ENCODE measurements around the gene MOGAT1. TPM values are rescaled to one million over a fixed set of nuclear protein-coding genes. Genes with fewer than 3 reads are reported as not detected.
A peak's percentile ranks its signal among the peaks of the same experiment; 100 is the strongest.

Gene MOGAT1
- total and polyA plus RNA-seq, 2 of the 13 experiments (the other 11 are each of a cell fraction or from before 2014, with no cell fraction given): 0.98 to 4.3 TPM

GRCh38 chr2:222655787-222656525 lies 15.5 kb upstream of the MOGAT1 start, which contains the start of gene FARSB (continued):
- TF ChIP-seq, protein P1, sequence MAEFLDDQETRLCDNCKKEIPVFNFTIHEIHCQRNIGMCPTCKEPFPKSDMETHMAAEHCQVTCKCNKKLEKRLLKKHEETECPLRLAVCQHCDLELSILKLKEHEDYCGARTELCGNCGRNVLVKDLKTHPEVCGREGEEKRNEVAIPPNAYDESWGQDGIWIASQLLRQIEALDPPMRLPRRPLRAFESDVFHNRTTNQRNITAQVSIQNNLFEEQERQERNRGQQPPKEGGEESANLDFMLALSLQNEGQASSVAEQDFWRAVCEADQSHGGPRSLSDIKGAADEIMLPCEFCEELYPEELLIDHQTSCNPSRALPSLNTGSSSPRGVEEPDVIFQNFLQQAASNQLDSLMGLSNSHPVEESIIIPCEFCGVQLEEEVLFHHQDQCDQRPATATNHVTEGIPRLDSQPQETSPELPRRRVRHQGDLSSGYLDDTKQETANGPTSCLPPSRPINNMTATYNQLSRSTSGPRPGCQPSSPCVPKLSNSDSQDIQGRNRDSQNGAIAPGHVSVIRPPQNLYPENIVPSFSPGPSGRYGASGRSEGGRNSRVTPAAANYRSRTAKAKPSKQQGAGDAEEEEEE (CRISPR knock-in tag; IDR thresholded peaks at IDR 0.05; ENCODE audit: borderline replicate concordance): no peak
- no peak for TF ChIP-seq NPAS2 (CRISPR knock-in tag; IDR thresholded peaks at IDR 0.05; ENCODE audit: borderline replicate concordance)
- no peak; the same call in 1 of the 2 replicates for TF ChIP-seq ZFP90 (CRISPR knock-in tag; IDR thresholded peaks at IDR 0.05; ENCODE audit: borderline replicate concordance)
- TF ChIP-seq ZNF503 (CRISPR knock-in tag; IDR thresholded peaks at IDR 0.05): no peak
- no peak; the same call in 1 of the 2 replicates for TF ChIP-seq ZC3H4 (CRISPR knock-in tag; IDR thresholded peaks at IDR 0.05; ENCODE audit: borderline replicate concordance)
- TF ChIP-seq, protein P2, sequence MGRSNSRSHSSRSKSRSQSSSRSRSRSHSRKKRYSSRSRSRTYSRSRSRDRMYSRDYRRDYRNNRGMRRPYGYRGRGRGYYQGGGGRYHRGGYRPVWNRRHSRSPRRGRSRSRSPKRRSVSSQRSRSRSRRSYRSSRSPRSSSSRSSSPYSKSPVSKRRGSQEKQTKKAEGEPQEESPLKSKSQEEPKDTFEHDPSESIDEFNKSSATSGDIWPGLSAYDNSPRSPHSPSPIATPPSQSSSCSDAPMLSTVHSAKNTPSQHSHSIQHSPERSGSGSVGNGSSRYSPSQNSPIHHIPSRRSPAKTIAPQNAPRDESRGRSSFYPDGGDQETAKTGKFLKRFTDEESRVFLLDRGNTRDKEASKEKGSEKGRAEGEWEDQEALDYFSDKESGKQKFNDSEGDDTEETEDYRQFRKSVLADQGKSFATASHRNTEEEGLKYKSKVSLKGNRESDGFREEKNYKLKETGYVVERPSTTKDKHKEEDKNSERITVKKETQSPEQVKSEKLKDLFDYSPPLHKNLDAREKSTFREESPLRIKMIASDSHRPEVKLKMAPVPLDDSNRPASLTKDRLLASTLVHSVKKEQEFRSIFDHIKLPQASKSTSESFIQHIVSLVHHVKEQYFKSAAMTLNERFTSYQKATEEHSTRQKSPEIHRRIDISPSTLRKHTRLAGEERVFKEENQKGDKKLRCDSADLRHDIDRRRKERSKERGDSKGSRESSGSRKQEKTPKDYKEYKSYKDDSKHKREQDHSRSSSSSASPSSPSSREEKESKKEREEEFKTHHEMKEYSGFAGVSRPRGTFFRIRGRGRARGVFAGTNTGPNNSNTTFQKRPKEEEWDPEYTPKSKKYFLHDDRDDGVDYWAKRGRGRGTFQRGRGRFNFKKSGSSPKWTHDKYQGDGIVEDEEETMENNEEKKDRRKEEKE (IDR thresholded peaks at IDR 0.05): no peak
- peak; percentile 90 for TF ChIP-seq POLR2G (IDR thresholded peaks at IDR 0.05; ENCODE audit: low read depth, low read length)
- TF ChIP-seq ZNF597 (CRISPR knock-in tag; IDR thresholded peaks at IDR 0.05): no peak
- peak; percentile 64; the same call in 1 of the 2 replicates for TF ChIP-seq MEF2D (CRISPR knock-in tag; IDR thresholded peaks at IDR 0.05)
- TF ChIP-seq ZNF496 (CRISPR knock-in tag; IDR thresholded peaks at IDR 0.05; ENCODE audit: insufficient replicate concordance): no peak
- TF ChIP-seq NFATC3 (CRISPR knock-in tag; IDR thresholded peaks at IDR 0.05): no peak; the same call in 1 of the 2 replicates
- peak; percentile 71; the same call in 1 of the 2 replicates for TF ChIP-seq ZNF136 (CRISPR knock-in tag; IDR thresholded peaks at IDR 0.05; ENCODE audit: low read depth)

Data from HepG2 (cell line).